K562 (cell line): Measurements from ENCODE around the gene MATN4. TPM values are rescaled to one million over a fixed set of nuclear protein-coding genes. Genes with fewer than 3 reads are reported as not detected.

Experiments
- ATAC-seq: fragments of 200-7000 bp; cut with Tn5 transposase; 3 replicates; pipeline ENCODE4 v1.9.1; 2020; ENCODE audit warnings: moderate library complexity
- BruUV-seq: library from RNA; stranded (reverse); fragments of 400-500 nt; replicated peaks from 2 replicates; lab custom pipeline; 2021; lab: Mats Ljungman, UMichigan
- CTCF ChIA-PET: fragments of 300-600 bp; formaldehyde crosslinking; extraction: SDS; loops from one replicate; lab custom pipeline; 2021; ENCODE audit warnings: low intra/inter-chr PET ratio; lab: Yijun Ruan, JAX
- POLR2A ChIA-PET: fragments of 300-600, 350-650 bp; sonication (Branson Sonifier 250); formaldehyde crosslinking; extraction: SDS; loops from one replicate; lab custom pipeline; 2021; ENCODE audit warnings: antibody characterized with exemption, inconsistent platforms; lab: Yijun Ruan, JAX
- DNase-seq, 4 experiments: peaks; one replicate each; pipeline versions ENCODE4 v3.0.0 to v3.0.0-alpha.2; 2011 to 2018; ENCODE audit warnings: low spot score in 3 of 4, mixed read lengths in 3 of 4; ENCODE audit errors: extremely low read depth in 1 of 4
- FAIRE-seq: peaks from 2 replicates; lab custom pipeline; 2011; peaks lifted over from hg19 to GRCh38; lab: Jason Lieb, UNC
- H2AFZ ChIP-seq: 2 replicates; pipeline ENCODE4 v1.6.0; 2011; ENCODE audit warnings: low read depth, low read length, control low read depth, inconsistent platforms
- H3K27ac ChIP-seq: fragments of 200-600 bp; 3 replicates; pipeline ENCODE4 v1.8.0; 2011; ENCODE audit warnings: low read depth, mild to moderate bottlenecking, control low read depth, inconsistent platforms, low read length, moderate library complexity, mixed read lengths; ENCODE audit errors: extremely low read depth
- H3K27me3 ChIP-seq, 2 experiments: fragments of 300-600 bp in 1 of 2; 2 replicates in 1 of 2; 3 replicates in 1 of 2; pipeline versions ENCODE4 v1.6.0 to v1.8.0; 2011; ENCODE audit warnings: inconsistent platforms in 2 of 2, low read length in 2 of 2, mild to moderate bottlenecking in 1 of 2, mixed read lengths in 1 of 2, moderate library complexity in 1 of 2; ENCODE audit not compliant: control insufficient read depth in 2 of 2, insufficient read depth in 2 of 2
- H3K36me3 ChIP-seq: fragments of 300-600 bp; 3 replicates; pipeline ENCODE4 v1.8.0; 2011; ENCODE audit warnings: mild to moderate bottlenecking, low read length, inconsistent platforms; ENCODE audit not compliant: control insufficient read depth, insufficient read depth
- H3K4me1 ChIP-seq, 2 experiments: fragments of 200-600 bp in 1 of 2; replicated peaks in 1 of 2; 2 replicates in 1 of 2; 3 replicates in 1 of 2; pipeline versions ENCODE4 v1.5.1 to v1.8.0; 2011; ENCODE audit warnings: inconsistent platforms in 2 of 2, low read length in 2 of 2, mild to moderate bottlenecking in 1 of 2, mixed read lengths in 1 of 2, moderate library complexity in 1 of 2; ENCODE audit not compliant: control insufficient read depth in 2 of 2, insufficient read depth in 2 of 2
- H3K4me2 ChIP-seq: 2 replicates; pipeline ENCODE4 v1.6.1; 2011; ENCODE audit warnings: low read length, control low read depth, inconsistent platforms, mixed read lengths; ENCODE audit not compliant: insufficient read depth
- H3K4me3 ChIP-seq: fragments of 200-600 bp; sonication (generic), shearing (Covaris generic); 2 replicates; pipeline ENCODE4 v1.5.1; 2016; ENCODE audit warnings: control low read depth, inconsistent platforms
- H3K79me2 ChIP-seq: fragments of 200-600 bp; 3 replicates; pipeline ENCODE4 v1.8.0; 2011; ENCODE audit warnings: low read length, inconsistent platforms; ENCODE audit not compliant: control insufficient read depth, insufficient read depth
- H3K9ac ChIP-seq, 2 experiments: 2 replicates each; pipeline versions ENCODE4 v1.6.0 to v1.6.1; 2011; ENCODE audit warnings: low read depth in 2 of 2, low read length in 2 of 2, control low read depth in 1 of 2, inconsistent platforms in 1 of 2, mild to moderate bottlenecking in 1 of 2, mixed read lengths in 1 of 2; ENCODE audit not compliant: insufficient read depth in 1 of 2
- H3K9me1 ChIP-seq: one replicate; pipeline ENCODE4 v1.6.0; 2011; ENCODE audit warnings: inconsistent platforms, mild to moderate bottlenecking, low read length, moderate library complexity; ENCODE audit not compliant: control insufficient read depth, insufficient read depth
- H3K9me3 ChIP-seq: replicated peaks from 2 replicates; pipeline ENCODE4 v1.5.1; 2011; ENCODE audit warnings: low read depth, low read length, inconsistent platforms; ENCODE audit not compliant: control insufficient read depth, insufficient read depth
- H4K20me1 ChIP-seq: replicated peaks from 2 replicates; pipeline ENCODE4 v1.6.1; 2011; ENCODE audit warnings: low read length, inconsistent platforms, mixed read lengths; ENCODE audit not compliant: control insufficient read depth, insufficient read depth
- ARID2 ChIP-seq: fragments of 450-650 bp; IDR thresholded peaks from 2 replicates; pipeline ENCODE4 v1.6.1; 2017; ENCODE audit warnings: antibody characterized with exemption, mild to moderate bottlenecking
- ESRRA ChIP-seq: fragments of 450-650 bp; IDR thresholded peaks from 2 replicates; pipeline ENCODE4 v1.6.1; 2014; ENCODE audit warnings: low read depth, mild to moderate bottlenecking, moderate library complexity, borderline replicate concordance
- JUN ChIP-seq, 2 experiments: sonication (generic) in 1 of 2; formaldehyde crosslinking in 1 of 2; IDR thresholded peaks; 2 replicates each; pipeline versions ENCODE4 v1.6.1 to v1.8.0; 2012 to 2022; ENCODE audit warnings: borderline replicate concordance in 2 of 2, mild to moderate bottlenecking in 2 of 2, improper control_type of control experiment in 1 of 2, low read depth in 1 of 2, low read length in 1 of 2, missing genetic modification reagents in 1 of 2
- MBD2 ChIP-seq: sonication (generic); IDR thresholded peaks from 2 replicates; pipeline ENCODE4 v1.6.1; 2016; ENCODE audit warnings: low read depth, borderline replicate concordance
- MTA3 ChIP-seq: fragments of 450-650 bp; formaldehyde crosslinking; IDR thresholded peaks from 2 replicates; pipeline ENCODE4 v1.6.1; 2017; ENCODE audit warnings: mild to moderate bottlenecking, borderline replicate concordance
- POLR2H ChIP-seq: IDR thresholded peaks from 2 replicates; pipeline ENCODE4 v1.6.1; 2016; ENCODE audit warnings: missing genetic modification characterization, low read depth, mild to moderate bottlenecking, control low read depth, missing compliant biosample characterization, moderate library complexity
- SPI1 ChIP-seq: IDR thresholded peaks from 2 replicates; pipeline ENCODE4 v1.6.1; 2011; ENCODE audit warnings: low read depth, low read length, control low read depth, borderline replicate concordance
- TCF7 ChIP-seq: sonication (generic); IDR thresholded peaks from 2 replicates; pipeline ENCODE4 v1.6.1; 2016; ENCODE audit warnings: antibody characterized with exemption, borderline replicate concordance
- TRIM28 ChIP-seq: fragments of 450-650 bp; IDR thresholded peaks from 2 replicates; pipeline ENCODE4 v1.6.1; 2017
- ZFP30 ChIP-seq: fragments of 250-450 bp; sonication (Bioruptor Pico); IDR thresholded peaks from 2 replicates; pipeline ENCODE4 v1.8.0; 2022; ENCODE audit warnings: moderate library complexity, mild to moderate bottlenecking, inconsistent platforms, borderline replicate concordance
- ZNF134 ChIP-seq: fragments of 250-450 bp; sonication (Bioruptor Pico); conservative IDR thresholded peaks from 2 replicates; pipeline ENCODE4 v1.4.0; 2020
- ZNF282 ChIP-seq: sonication (generic); formaldehyde crosslinking; IDR thresholded peaks from 2 replicates; pipeline ENCODE4 v1.8.1; 2023; ENCODE audit warnings: missing genetic modification reagents
- ZNF780A ChIP-seq: fragments of 250-450 bp; sonication (Bioruptor Pico); IDR thresholded peaks from 2 replicates; pipeline ENCODE4 v1.5.0; 2021; ENCODE audit warnings: mild to moderate bottlenecking
- WGBS: fragments of 100-300 bp; shearing (Covaris generic); methylation state at CpG from one replicate; pipeline ENCODE4 v1.1.6; 2016; ENCODE audit warnings: low coverage, mixed read lengths; ENCODE audit not compliant: insufficient coverage; ENCODE audit errors: missing lambda C conversion rate; 5-methylcytosine and 5-hydroxymethylcytosine counted together
- in situ Hi-C: fragments of 300-500 bp; cut with MboI; formaldehyde crosslinking; loops from 4 replicates; pipeline ENCODE4 v1.15.0; 2018; ENCODE audit warnings: inconsistent platforms, mixed read lengths
- intact Hi-C: fragments of 100-400 bp; cut with micrococcal nuclease; formaldehyde crosslinking; loops from 2 replicates; pipeline ENCODE4 v1.14.2; 2022
- polyA plus RNA-seq, 8 experiments: library from polyadenylated mRNA; depleted of rRNA in 4 of 8; stranded (reverse) in 5 of 8; unstranded in 3 of 8; fragments of >200 nt; fragmentation: Nextera tagmentation in 2 of 8; fragmentation: Illumina TruSeq in 1 of 8; extraction: Ambion mirVana in 2 of 8; extraction: Trizol in 1 of 8; gene quantifications; 2 replicates each; pipeline versions ENCODE4 v1.2.1 to v1.2.3, GENCODE V29; 2011 to 2014; ENCODE audit warnings: inconsistent platforms in 1 of 8, missing spikeins in 1 of 8
- total RNA-seq, 7 experiments: library from RNA; depleted of rRNA in 6 of 7; stranded (reverse); fragments of >200 nt in 6 of 7; fragmentation: Illumina TruSeq in 2 of 7; extraction: Trizol in 2 of 7; gene quantifications; 2 replicates each; pipeline versions ENCODE4 v1.2.1 to v1.2.3, GENCODE V29; 2011 to 2021; ENCODE audit warnings: low replicate concordance in 1 of 7
- TF ChIP-seq, protein P1 (sequence below): fragments of 450-650 bp; conservative IDR thresholded peaks from 2 replicates; pipeline ENCODE4 v1.6.1; 2016; ENCODE audit warnings: missing genetic modification characterization, low read depth, mild to moderate bottlenecking, missing compliant biosample characterization, moderate library complexity
- TF ChIP-seq, protein P2 (sequence below): sonication (generic); formaldehyde crosslinking; IDR thresholded peaks from 2 replicates; pipeline ENCODE4 v1.8.0; 2023; ENCODE audit warnings: mild to moderate bottlenecking, missing genetic modification reagents
- TF ChIP-seq, protein P3 (sequence below), 2 experiments: IDR thresholded peaks in 1 of 2; conservative IDR thresholded peaks in 1 of 2; 2 replicates each; pipeline ENCODE4 v1.6.1; 2016; ENCODE audit warnings: low read depth in 2 of 2, mild to moderate bottlenecking in 1 of 2, missing compliant biosample characterization in 1 of 2, missing genetic modification characterization in 1 of 2, moderate library complexity in 1 of 2

Gene MATN4
- total and polyA plus RNA-seq, 9 of the 15 experiments (the other 6 are each of a cell fraction or from before 2014, with no cell fraction given): 0.09 TPM; not detected in 8

DNA sequence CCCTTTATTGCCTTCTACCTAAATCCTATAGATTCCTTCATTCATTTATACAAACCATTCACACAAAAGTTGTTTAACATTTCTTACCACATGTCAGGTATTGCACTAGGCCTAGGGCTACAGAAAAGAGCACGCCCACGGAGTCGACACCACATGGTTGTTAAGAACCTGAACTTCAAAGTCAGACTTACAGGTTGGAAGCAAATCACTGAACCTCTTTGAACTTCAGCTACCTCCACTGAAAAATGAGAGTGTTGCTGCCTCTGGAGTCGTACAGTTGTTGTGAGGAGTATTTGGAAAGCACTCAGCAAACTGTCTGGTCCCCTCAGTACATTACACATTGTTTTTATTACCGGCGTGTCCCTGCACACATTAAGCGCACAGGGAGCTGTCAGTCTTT, 50.4 kb downstream of the MATN4 start:
- TF ChIP-seq MTA3 (no peak), POLR2H (tag) (no peak), ZNF282 (no peak), MBD2 (no peak), TRIM28 (no peak), TCF7 (no peak), ZFP30 (CRISPR knock-in tag) (no peak), ARID2 (no peak), ZNF780A (CRISPR knock-in tag) (no peak), ZNF134 (CRISPR knock-in tag) (no peak), JUN (IDR thresholded peaks at IDR 0.05; ENCODE audit: borderline replicate concordance, low read depth, low read length) (no peak), JUN (CRISPR knock-in tag; IDR thresholded peaks at IDR 0.05; ENCODE audit: borderline replicate concordance) (no peak), SPI1 (no peak), ESRRA (no peak)
- TF ChIP-seq, protein P1, sequence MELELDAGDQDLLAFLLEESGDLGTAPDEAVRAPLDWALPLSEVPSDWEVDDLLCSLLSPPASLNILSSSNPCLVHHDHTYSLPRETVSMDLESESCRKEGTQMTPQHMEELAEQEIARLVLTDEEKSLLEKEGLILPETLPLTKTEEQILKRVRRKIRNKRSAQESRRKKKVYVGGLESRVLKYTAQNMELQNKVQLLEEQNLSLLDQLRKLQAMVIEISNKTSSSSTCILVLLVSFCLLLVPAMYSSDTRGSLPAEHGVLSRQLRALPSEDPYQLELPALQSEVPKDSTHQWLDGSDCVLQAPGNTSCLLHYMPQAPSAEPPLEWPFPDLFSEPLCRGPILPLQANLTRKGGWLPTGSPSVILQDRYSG (tag): no peak
- TF ChIP-seq, protein P2, sequence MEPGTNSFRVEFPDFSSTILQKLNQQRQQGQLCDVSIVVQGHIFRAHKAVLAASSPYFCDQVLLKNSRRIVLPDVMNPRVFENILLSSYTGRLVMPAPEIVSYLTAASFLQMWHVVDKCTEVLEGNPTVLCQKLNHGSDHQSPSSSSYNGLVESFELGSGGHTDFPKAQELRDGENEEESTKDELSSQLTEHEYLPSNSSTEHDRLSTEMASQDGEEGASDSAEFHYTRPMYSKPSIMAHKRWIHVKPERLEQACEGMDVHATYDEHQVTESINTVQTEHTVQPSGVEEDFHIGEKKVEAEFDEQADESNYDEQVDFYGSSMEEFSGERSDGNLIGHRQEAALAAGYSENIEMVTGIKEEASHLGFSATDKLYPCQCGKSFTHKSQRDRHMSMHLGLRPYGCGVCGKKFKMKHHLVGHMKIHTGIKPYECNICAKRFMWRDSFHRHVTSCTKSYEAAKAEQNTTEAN (CRISPR knock-in tag): no peak
- TF ChIP-seq, protein P3, sequence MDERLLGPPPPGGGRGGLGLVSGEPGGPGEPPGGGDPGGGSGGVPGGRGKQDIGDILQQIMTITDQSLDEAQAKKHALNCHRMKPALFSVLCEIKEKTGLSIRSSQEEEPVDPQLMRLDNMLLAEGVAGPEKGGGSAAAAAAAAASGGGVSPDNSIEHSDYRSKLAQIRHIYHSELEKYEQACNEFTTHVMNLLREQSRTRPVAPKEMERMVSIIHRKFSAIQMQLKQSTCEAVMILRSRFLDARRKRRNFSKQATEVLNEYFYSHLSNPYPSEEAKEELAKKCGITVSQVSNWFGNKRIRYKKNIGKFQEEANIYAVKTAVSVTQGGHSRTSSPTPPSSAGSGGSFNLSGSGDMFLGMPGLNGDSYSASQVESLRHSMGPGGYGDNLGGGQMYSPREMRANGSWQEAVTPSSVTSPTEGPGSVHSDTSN (CRISPR knock-in tag; IDR thresholded peaks at IDR 0.05; ENCODE audit: low read depth): no peak
- TF ChIP-seq, protein P3 (tag; conservative IDR thresholded peaks at IDR 0.05; ENCODE audit: low read depth): no peak
- no peaks in the 10 kb centered on the region for H3K79me2 ChIP-seq
- in situ Hi-C loops (no loop called here), intact Hi-C loops (no loop called here)
- POLR2A ChIA-PET: no interaction called here
- H3K4me1 ChIP-seq: no peaks in the 10 kb centered on the region
- H4K20me1 ChIP-seq: no peaks in the 10 kb centered on the region; the same call in 1 of the 2 replicates
- BruUV-seq: no TSS peak
- H2AFZ ChIP-seq: no peak overlapping the region
- no peak overlapping the region for H3K9ac ChIP-seq
- H3K36me3 ChIP-seq: no peaks in the 10 kb centered on the region
- H3K4me3 ChIP-seq: no peak overlapping the region
- H3K4me2 ChIP-seq: no peak overlapping the region
- CTCF ChIA-PET: no interaction called here
- DNase-seq (no peak), ATAC-seq (no peak), FAIRE-seq (no peak)
- WGBS: 3% methylated on average over 7 of the region's 7 CpGs
- H3K9me3 ChIP-seq: no peaks in the 10 kb centered on the region
- peaks cover 0 to 5% of the 10 kb centered on the region in 2 experiments; a peak in 2 of 5 replicates for H3K27me3 ChIP-seq
- no peaks in the 10 kb centered on the region for H3K9me1 ChIP-seq
- H3K27ac ChIP-seq: no peak overlapping the region
